Activated CD4-positive, alpha-beta T cell treated with anti-CD3 and anti-CD28 coated beads, Interleukin-2, amount 50 U/mL, for 16 hours (primary cell): Measurements from ENCODE around the gene KCTD18.

Experiments used
- DNase-seq: peaks from one replicate; pipeline ENCODE4 v3.0.0-alpha.2; 2020

Gene KCTD18

GRCh38 chr2:200483729-200484198, 26.1 kb downstream of the KCTD18 start:
- no peak for DNase-seq

- no peak for DNase-seq
Measured at GRCh38 chr2:200482194-200482593, 27.7 kb downstream of the KCTD18 start.

- DNase-seq = no peak
Measured at GRCh38 chr2:200479692-200480265, 30.1 kb downstream of the KCTD18 start.

- no peak for DNase-seq
Measured at GRCh38 chr2:200477667-200478131, 32.2 kb downstream of the KCTD18 start.

GRCh38 chr2:200476836-200477235, 33.0 kb downstream of the KCTD18 start:
- DNase-seq = no peak

- no peak for DNase-seq
Measured at GRCh38 chr2:200475795-200476194, 34.1 kb downstream of the KCTD18 start.

GRCh38 chr2:200472853-200473464, 36.9 kb downstream of the KCTD18 start:
- DNase-seq = no peak

GRCh38 chr2:200471928-200472645, 37.8 kb downstream of the KCTD18 start:
- DNase-seq = no peak

GRCh38 chr2:200471324-200471848, 38.5 kb downstream of the KCTD18 start:
- DNase-seq = peak; percentile 65

GRCh38 chr2:200470230-200470629, 39.6 kb downstream of the KCTD18 start:
- DNase-seq = no peak

- DNase-seq = no peak
Measured at GRCh38 chr2:200469708-200470211, 40.1 kb downstream of the KCTD18 start.

GRCh38 chr2:200467806-200468681, 41.8 kb downstream of the KCTD18 start:
- DNase-seq = peak; percentile 62

- DNase-seq = peak; percentile 59
Measured at GRCh38 chr2:200466425-200467418, 43.1 kb downstream of the KCTD18 start.

GRCh38 chr2:200463452-200463851, 46.4 kb downstream of the KCTD18 start:
- no peak for DNase-seq

GRCh38 chr2:200461846-200462710, 47.8 kb downstream of the KCTD18 start:
- DNase-seq = no peak

- no peak for DNase-seq
Measured at GRCh38 chr2:200459101-200459500, 50.8 kb downstream of the KCTD18 start.

GRCh38 chr2:200456567-200456966, 53.3 kb downstream of the KCTD18 start:
- no peak for DNase-seq

GRCh38 chr2:200455958-200456421, 53.9 kb downstream of the KCTD18 start:
- DNase-seq = peak; percentile 76

GRCh38 chr2:200454927-200455801, 54.7 kb downstream of the KCTD18 start:
- DNase-seq = peak; percentile 87
